ENCODE measurements around the gene C11orf97.

The C11orf97 gene

DNA sequence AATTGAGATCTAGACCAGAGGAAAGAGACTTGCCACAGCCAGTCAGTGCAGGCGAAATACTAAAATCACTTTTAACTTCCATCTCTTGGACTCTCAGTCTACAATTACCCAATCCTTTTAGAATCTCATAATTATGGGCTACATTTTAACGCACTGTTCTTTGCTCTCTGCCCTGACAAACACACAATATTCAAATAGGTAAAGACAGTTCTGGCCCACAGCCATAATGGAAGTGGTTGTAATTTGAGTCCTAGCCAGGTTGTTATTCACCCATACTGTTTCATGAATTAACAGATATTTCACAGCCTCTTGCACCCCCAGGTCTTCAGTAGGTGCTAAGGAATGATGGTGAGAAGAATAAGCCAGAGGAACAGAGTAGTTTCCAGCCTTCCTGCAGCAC is 830 bp downstream of the C11orf97 start:
- Histone ChIP-seq H3F3A (ENCODE audit: control insufficient read depth, insufficient read depth) (peaks cover 2% of the 10 kb centered on the region; the same call in 1 of the 2 replicates), H3K4me2 (ENCODE audit: low read length) (peak overlapping the region; percentile 62), H3K36me3 (ENCODE audit: control insufficient read depth, low read length) (no peaks in the 10 kb centered on the region), H3K79me2 (ENCODE audit: control insufficient read depth, low read length) (no peaks in the 10 kb centered on the region), H3K27me3 (ENCODE audit: control insufficient read depth, low read length) (peaks cover 20% of the 10 kb centered on the region), H4K20me1 (ENCODE audit: control insufficient read depth, insufficient read depth, low read depth, low read length) (no peaks in the 10 kb centered on the region), H3K9me3 (ENCODE audit: control insufficient read depth, insufficient read depth, low read length) (no peaks in the 10 kb centered on the region), H3K27ac (ENCODE audit: low read depth, low read length) (no peak overlapping the region), H3K4me1 (ENCODE audit: control insufficient read depth, low read length) (peaks cover 13% of the 10 kb centered on the region), H3K4me3 (ENCODE audit: low read length) (peak overlapping the region; percentile 22), H3K9me2 (replicated peaks; ENCODE audit: control insufficient read depth, low read length) (no peaks in the 10 kb centered on the region)
- TF ChIP-seq EZH2phosphoT487 (IDR thresholded peaks at IDR 0.05; ENCODE audit: borderline replicate concordance, low read length): no peak
- no peak for TF ChIP-seq CTCF (IDR thresholded peaks at IDR 0.05; ENCODE audit: low read depth, low read length, poor library complexity, severe bottlenecking)

- Histone ChIP-seq H3F3A (ENCODE audit: control insufficient read depth, insufficient read depth) (peaks cover 2% of the 10 kb centered on the region; the same call in 1 of the 2 replicates), H3K9me3 (ENCODE audit: control insufficient read depth, insufficient read depth, low read length) (no peaks in the 10 kb centered on the region), H3K36me3 (ENCODE audit: control insufficient read depth, low read length) (no peaks in the 10 kb centered on the region), H3K4me1 (ENCODE audit: control insufficient read depth, low read length) (peaks cover 13% of the 10 kb centered on the region), H3K27me3 (ENCODE audit: control insufficient read depth, low read length) (peaks cover 20% of the 10 kb centered on the region), H3K4me2 (ENCODE audit: low read length) (no peak overlapping the region), H4K20me1 (ENCODE audit: control insufficient read depth, insufficient read depth, low read depth, low read length) (no peaks in the 10 kb centered on the region), H3K4me3 (ENCODE audit: low read length) (no peak overlapping the region), H3K27ac (ENCODE audit: low read depth, low read length) (no peak overlapping the region), H3K79me2 (ENCODE audit: control insufficient read depth, low read length) (no peaks in the 10 kb centered on the region), H3K9me2 (replicated peaks; ENCODE audit: control insufficient read depth, low read length) (no peaks in the 10 kb centered on the region)
- TF ChIP-seq EZH2phosphoT487 (IDR thresholded peaks at IDR 0.05; ENCODE audit: borderline replicate concordance, low read length) (no peak), CTCF (IDR thresholded peaks at IDR 0.05; ENCODE audit: low read depth, low read length, poor library complexity, severe bottlenecking) (no peak)
Measured at GRCh38 chr11:94515398-94515797, 3.1 kb downstream of the C11orf97 start.

DNA sequence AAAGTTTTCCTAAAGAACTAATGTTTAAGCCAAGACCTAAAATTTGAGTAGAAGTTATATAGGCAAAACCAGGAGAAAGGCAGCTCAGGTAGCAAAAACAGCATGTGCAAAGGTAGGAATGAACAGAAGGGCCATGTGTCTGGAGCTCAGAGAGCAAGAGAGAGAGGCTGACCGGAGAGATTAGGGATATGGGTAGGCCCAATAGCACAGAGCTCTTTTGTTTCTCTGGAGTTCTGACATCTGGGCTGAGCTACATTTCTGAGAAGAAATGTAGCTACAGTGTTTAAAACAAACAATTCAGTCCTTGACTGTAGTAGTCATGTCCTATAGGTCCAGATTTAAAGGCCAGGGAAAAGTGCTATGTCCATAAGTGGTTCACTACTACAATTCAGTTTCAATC is 4.5 kb downstream of the C11orf97 start:
- TF ChIP-seq CTCF (IDR thresholded peaks at IDR 0.05; ENCODE audit: low read depth, low read length, poor library complexity, severe bottlenecking): no peak
- TF ChIP-seq EZH2phosphoT487 (IDR thresholded peaks at IDR 0.05; ENCODE audit: borderline replicate concordance, low read length): no peak
- H3K4me1 ChIP-seq (ENCODE audit: control insufficient read depth, low read length): peaks cover 13% of the 10 kb centered on the region
- no peaks in the 10 kb centered on the region for H3K9me3 ChIP-seq (ENCODE audit: control insufficient read depth, insufficient read depth, low read length)
- H3K79me2 ChIP-seq (ENCODE audit: control insufficient read depth, low read length): no peaks in the 10 kb centered on the region
- no peaks in the 10 kb centered on the region for H4K20me1 ChIP-seq (ENCODE audit: control insufficient read depth, insufficient read depth, low read depth, low read length)
- no peaks in the 10 kb centered on the region for H3K9me2 ChIP-seq (replicated peaks; ENCODE audit: control insufficient read depth, low read length)
- no peak overlapping the region for H3K27ac ChIP-seq (ENCODE audit: low read depth, low read length)
- H3F3A ChIP-seq (ENCODE audit: control insufficient read depth, insufficient read depth): peaks cover 2% of the 10 kb centered on the region; the same call in 1 of the 2 replicates
- H3K4me3 ChIP-seq (ENCODE audit: low read length): no peak overlapping the region
- no peaks in the 10 kb centered on the region for H3K36me3 ChIP-seq (ENCODE audit: control insufficient read depth, low read length)
- peaks cover 16% of the 10 kb centered on the region for H3K27me3 ChIP-seq (ENCODE audit: control insufficient read depth, low read length)
- no peak overlapping the region for H3K4me2 ChIP-seq (ENCODE audit: low read length)
